VCaP (cell line): ENCODE measurements around the gene FAM200C.

ENCODE experiments used
- H3K27ac ChIP-seq: fragments of 450-650 bp; 2 replicates; pipeline ENCODE4 v1.5.1; 2017
- CTCF ChIP-seq: fragments of 450-650 bp; conservative IDR thresholded peaks from 2 replicates; pipeline ENCODE4 v1.5.1; 2017; ENCODE audit warnings: mild to moderate bottlenecking, moderate library complexity

The FAM200C gene

GRCh38 chr5:160375166-160375565 is 24.7 kb downstream of the FAM200C start:
- TF ChIP-seq CTCF, result no peak
- H3K27ac ChIP-seq, result no peak overlapping the region

GRCh38 chr5:160371294-160371693 is 28.6 kb downstream of the FAM200C start:
- H3K27ac ChIP-seq, result no peak overlapping the region
- TF ChIP-seq CTCF, result no peak

GRCh38 chr5:160370713-160371034 is 29.2 kb downstream of the FAM200C start:
- no peak for TF ChIP-seq CTCF
- no peak overlapping the region for H3K27ac ChIP-seq

GRCh38 chr5:160369990-160370712 is 29.7 kb downstream of the FAM200C start, which contains the start of gene C1QTNF2:
Gene C1QTNF2 (minus strand): TSS chr5:160370626. CDS start chr5:160355011, 15,615 bp downstream.
- no peak for TF ChIP-seq CTCF
- no peak within 1 kb of the TSS for H3K27ac ChIP-seq

- H3K27ac ChIP-seq, result no peak overlapping the region
- no peak for TF ChIP-seq CTCF
These were observed 32.0 kb downstream of the FAM200C start for GRCh38 chr5:160367885-160368284.

- TF ChIP-seq CTCF, result no peak
- H3K27ac ChIP-seq, result no peak overlapping the region
These were observed 32.6 kb downstream of the FAM200C start for GRCh38 chr5:160367261-160367660.

GRCh38 chr5:160366230-160366629 is 33.6 kb downstream of the FAM200C start:
- TF ChIP-seq CTCF, result no peak
- H3K27ac ChIP-seq, result no peak overlapping the region
